Adrenal gland (tissue), 5 donors: ENCODE data around the gene CCDC124.

Experiments
- CTCF ChIP-seq, 6 experiments: fragments of 450-650 bp in 4 of 6; fragments of 200-600 bp in 2 of 6; sonication (generic) in 1 of 6; IDR thresholded peaks; 1 replicate in 5 of 6; 2 replicates in 1 of 6; pipeline versions ENCODE4 v1.5.1 to v1.8.0; 2016 to 2021; ENCODE audit warnings: antibody characterized with exemption in 6 of 6, mild to moderate bottlenecking in 2 of 6, moderate library complexity in 1 of 6
- POLR2A ChIP-seq, 2 donors: fragments of 450-650 bp; IDR thresholded peaks; one replicate each; pipeline ENCODE4 v1.6.1; 2017; ENCODE audit warnings: antibody characterized with exemption in 2 of 2, mild to moderate bottlenecking in 2 of 2, moderate library complexity in 1 of 2
- donor health status: DM: no; HTN: no; CAD: no.

- no peak for TF ChIP-seq CTCF (IDR thresholded peaks at IDR 0.05)
- no peak for TF ChIP-seq POLR2A (IDR thresholded peaks at IDR 0.05)
These were observed 4.6 kb downstream of the CCDC124 start for GRCh38 chr19:17937371-17937900.
